SK-N-DZ (cell line): ENCODE measurements around the gene SCYGR2. TPM values are rescaled to one million over a fixed set of nuclear protein-coding genes. Genes with fewer than 3 reads are reported as not detected.

ENCODE experiments used
- DNase-seq: peaks from one replicate; pipeline ENCODE4 v3.0.0-alpha.2; 2015; ENCODE audit warnings: low spot score
- polyA plus RNA-seq, 2 experiments: library from polyadenylated mRNA; depleted of rRNA; stranded (reverse); fragments of >200 nt; gene quantifications; 2 replicates each; pipeline ENCODE4 v1.2.3, GENCODE V29; 2014

Gene SCYGR2
- not detected in 2 replicates for polyA plus RNA-seq (2014; cell fraction: cytosol; rRNA removed)
- polyA plus RNA-seq (2014; cell fraction: nucleus; rRNA removed): not detected in 2 replicates

GRCh38 chr2:227598835-227599503, at the start of gene SCYGR2:
Gene SCYGR2 (plus strand): TSS chr2:227598893. CDS start chr2:227598893, 0 bp downstream.
- peak; percentile 15 for DNase-seq

- no peak for DNase-seq
Observed at GRCh38 chr2:227551836-227552235, 46.9 kb upstream of the SCYGR2 start.

- no peak for DNase-seq
Observed at GRCh38 chr2:227562581-227562980, 36.1 kb upstream of the SCYGR2 start.

- no peak for DNase-seq
Observed at GRCh38 chr2:227565080-227565479, 33.6 kb upstream of the SCYGR2 start.

- no peak for DNase-seq
Observed at GRCh38 chr2:227566012-227566411, 32.7 kb upstream of the SCYGR2 start.

GRCh38 chr2:227568852-227569169, 29.9 kb upstream of the SCYGR2 start:
- DNase-seq: no peak

- no peak for DNase-seq
Observed at GRCh38 chr2:227570615-227571014, 28.1 kb upstream of the SCYGR2 start.

- no peak for DNase-seq
Observed at GRCh38 chr2:227576110-227576509, 22.6 kb upstream of the SCYGR2 start.

GRCh38 chr2:227576812-227577211, 21.9 kb upstream of the SCYGR2 start:
- no peak for DNase-seq

GRCh38 chr2:227577555-227577954, 21.1 kb upstream of the SCYGR2 start:
- no peak for DNase-seq

GRCh38 chr2:227578642-227579041, 20.1 kb upstream of the SCYGR2 start:
- no peak for DNase-seq

GRCh38 chr2:227579791-227580190, 18.9 kb upstream of the SCYGR2 start:
- DNase-seq: no peak

GRCh38 chr2:227582369-227582768, 16.3 kb upstream of the SCYGR2 start:
- no peak for DNase-seq

- DNase-seq: no peak
Observed at GRCh38 chr2:227592694-227593387, 5.9 kb upstream of the SCYGR2 start.

GRCh38 chr2:227595797-227596196, 2.9 kb upstream of the SCYGR2 start:
- DNase-seq: no peak

- no peak for DNase-seq
Observed at GRCh38 chr2:227597036-227597435, 1.7 kb upstream of the SCYGR2 start.

- no peak for DNase-seq
Observed at GRCh38 chr2:227597998-227598397, 695 bp upstream of the SCYGR2 start.

GRCh38 chr2:227602358-227602757, 3.7 kb downstream of the SCYGR2 start:
- DNase-seq: no peak

- DNase-seq: no peak
Observed at GRCh38 chr2:227606476-227606875, 7.8 kb downstream of the SCYGR2 start.

GRCh38 chr2:227607941-227608340, 9.2 kb downstream of the SCYGR2 start:
- DNase-seq: no peak

- DNase-seq: no peak
Observed at GRCh38 chr2:227608561-227609338, 10.1 kb downstream of the SCYGR2 start.

- DNase-seq: no peak
Observed at GRCh38 chr2:227610123-227610522, 11.4 kb downstream of the SCYGR2 start.
